CD4-positive, alpha-beta T cell treated with Interleukin-4 for 4 hours (primary cell): ENCODE data around the gene PSMG3.
A peak's percentile ranks its signal among the peaks of the same experiment; 100 is the strongest.

Experiments used
- DNase-seq: peaks from one replicate; pipeline ENCODE4 v3.0.0-alpha.2; 2020

Gene PSMG3

GRCh38 chr7:1557006-1557405, 12.8 kb downstream of the PSMG3 start:
- no peak for DNase-seq

GRCh38 chr7:1555813-1556543, 13.9 kb downstream of the PSMG3 start, which contains the start of gene TMEM184A:
TMEM184A (minus strand) TSS chr7:1556205; CDS start chr7:1555484, 721 bp downstream.
- peak; percentile 18 for DNase-seq

- no peak for DNase-seq
Measured at GRCh38 chr7:1555046-1555812, 14.6 kb downstream of the PSMG3 start.

- no peak for DNase-seq
Measured at GRCh38 chr7:1554333-1555045, 15.3 kb downstream of the PSMG3 start.

- no peak for DNase-seq
Measured at GRCh38 chr7:1553512-1554210, 16.2 kb downstream of the PSMG3 start.

- DNase-seq: no peak
Measured at GRCh38 chr7:1552200-1552599, 17.6 kb downstream of the PSMG3 start.

- DNase-seq: no peak
Measured at GRCh38 chr7:1550846-1551155, 19.0 kb downstream of the PSMG3 start.

- no peak for DNase-seq
Measured at GRCh38 chr7:1550005-1550845, 19.6 kb downstream of the PSMG3 start.

GRCh38 chr7:1549357-1550004, 20.4 kb downstream of the PSMG3 start:
- DNase-seq: no peak

- no peak for DNase-seq
Measured at GRCh38 chr7:1548944-1549343, 20.9 kb downstream of the PSMG3 start.

GRCh38 chr7:1548438-1548831, 21.4 kb downstream of the PSMG3 start:
- no peak for DNase-seq

- no peak for DNase-seq
Measured at GRCh38 chr7:1547777-1548437, 21.9 kb downstream of the PSMG3 start.

GRCh38 chr7:1546909-1547776, 22.7 kb downstream of the PSMG3 start:
- DNase-seq: no peak

- DNase-seq: no peak
Measured at GRCh38 chr7:1546274-1546908, 23.4 kb downstream of the PSMG3 start.

- DNase-seq: no peak
Measured at GRCh38 chr7:1545417-1546246, 24.2 kb downstream of the PSMG3 start.

- no peak for DNase-seq
Measured at GRCh38 chr7:1544896-1545416, 24.9 kb downstream of the PSMG3 start.

GRCh38 chr7:1544178-1544895, 25.5 kb downstream of the PSMG3 start:
- DNase-seq: no peak

- DNase-seq: no peak
Measured at GRCh38 chr7:1543826-1544177, 26.0 kb downstream of the PSMG3 start.
